Measurements from ENCODE around the gene GPATCH8.
"Not testable (repeated sequence)": the region's sequence is repeated elsewhere in the genome, so short reads cannot be mapped to it uniquely, and the experiment has no call there.

The GPATCH8 gene

DNA sequence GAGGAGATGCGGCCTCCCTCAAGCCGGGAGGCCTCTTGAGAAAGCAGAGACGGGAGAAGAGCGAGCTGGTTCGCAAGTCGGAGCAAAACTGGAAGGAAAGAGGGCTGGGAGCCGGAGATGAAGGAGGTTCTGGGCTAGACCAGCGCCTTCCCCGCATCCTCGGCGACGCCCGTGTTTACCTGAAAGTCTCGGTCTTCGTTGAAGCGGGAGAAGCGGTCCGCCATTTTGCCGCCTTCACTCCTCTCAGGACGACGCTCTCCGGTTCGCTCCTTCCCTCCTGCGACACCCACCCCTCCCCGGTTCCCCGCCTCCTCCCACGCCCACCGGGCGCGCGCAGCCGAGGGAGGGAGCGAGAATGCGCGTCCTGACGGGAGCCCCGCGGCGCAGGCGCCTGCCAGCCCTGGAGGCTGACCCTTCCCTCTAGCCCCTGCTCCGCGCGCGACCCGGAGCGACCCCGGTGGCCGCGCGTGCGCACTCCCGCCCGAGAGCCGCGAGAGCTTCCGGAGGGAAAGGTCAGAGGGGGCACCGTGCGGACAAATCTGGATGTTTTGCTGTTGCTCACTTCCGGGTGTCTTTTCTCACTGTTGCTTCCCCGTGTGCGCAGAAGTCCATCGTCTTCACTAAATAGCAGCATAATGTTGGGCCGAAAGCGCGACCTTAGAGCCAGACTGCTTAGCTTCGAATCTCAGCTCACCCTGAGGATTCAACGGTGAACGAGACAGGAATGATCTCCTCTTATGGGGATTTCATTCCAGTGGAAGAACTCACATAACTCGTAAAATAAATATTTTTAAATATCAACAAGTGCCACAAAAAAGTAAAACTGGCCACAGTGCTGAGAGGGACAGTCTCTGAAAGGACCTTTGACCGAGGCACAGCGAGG lies at the start of gene GPATCH8:
TSS of gene GPATCH8 (minus strand) at position 260 of the 883 bp plus-strand sequence. CDS start at position 224, 36 bp downstream.
- DNase-seq, result peak; percentile 79

DNA sequence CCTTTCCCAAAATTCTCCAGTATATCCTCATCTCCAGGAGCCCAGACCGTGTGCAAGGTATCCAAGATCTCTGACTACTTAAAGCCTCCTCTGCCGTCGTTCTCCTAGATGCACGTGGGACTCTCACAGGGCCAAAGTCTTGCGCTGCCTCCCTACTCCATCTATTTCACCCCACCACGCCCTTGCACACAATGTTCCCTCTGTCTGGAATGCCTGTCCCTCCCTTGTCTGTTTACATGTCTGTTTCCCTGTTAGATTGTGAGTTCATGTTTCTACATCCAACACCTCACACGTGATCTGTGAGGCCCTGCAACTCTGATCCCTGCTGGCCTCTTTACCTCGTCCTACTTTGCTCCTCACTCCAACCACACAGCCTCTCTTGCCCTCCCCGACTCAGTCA lies 49.2 kb upstream of the GPATCH8 start:
- no peak for DNase-seq

- no peak for DNase-seq
Observed at GRCh38 chr17:44549686-44550085, 46.5 kb upstream of the GPATCH8 start.

DNA sequence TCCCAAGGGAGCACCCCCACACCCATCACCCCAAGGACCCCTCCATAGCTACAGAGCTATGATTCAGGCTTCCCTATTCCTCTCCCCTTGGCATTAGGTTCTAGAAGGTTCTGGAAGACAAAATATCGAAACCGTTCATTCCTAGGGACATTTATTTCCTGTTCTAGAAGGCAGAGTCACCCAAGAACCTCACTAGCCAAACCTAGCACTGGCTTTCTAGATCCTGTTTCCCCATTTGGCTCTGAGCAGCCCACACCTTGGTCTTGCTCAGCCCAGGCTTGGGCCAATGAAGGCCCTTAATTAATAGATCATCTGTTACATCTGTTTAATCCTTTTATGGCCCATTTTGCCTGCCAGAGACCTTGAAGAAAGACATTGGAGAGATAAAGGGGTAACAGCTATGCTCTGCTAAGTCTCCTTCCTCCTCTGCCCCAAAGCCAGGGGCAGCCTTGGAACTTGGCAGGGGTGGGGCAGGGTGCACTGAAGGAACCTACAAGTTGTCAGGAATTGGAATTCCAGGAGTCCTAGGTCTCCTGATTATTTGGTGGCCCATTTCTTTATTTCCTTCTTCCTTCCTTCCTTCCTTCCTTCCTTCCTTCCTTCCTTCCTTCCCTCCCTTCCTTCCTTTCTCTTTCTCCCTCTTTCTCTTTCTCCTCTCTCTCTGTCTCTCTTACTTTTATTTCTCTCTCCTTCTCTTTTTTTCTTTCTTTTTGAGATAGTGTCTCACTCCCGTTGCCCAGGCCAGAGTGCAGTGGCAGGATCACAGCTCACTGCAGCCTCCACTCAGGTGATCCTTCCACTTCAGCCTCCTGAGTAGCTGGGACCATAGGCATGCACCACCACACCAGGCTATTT lies 45.4 kb upstream of the GPATCH8 start:
- DNase-seq, result no peak

GRCh38 chr17:44547625-44548267 lies 44.5 kb upstream of the GPATCH8 start:
- DNase-seq, result no peak

DNA sequence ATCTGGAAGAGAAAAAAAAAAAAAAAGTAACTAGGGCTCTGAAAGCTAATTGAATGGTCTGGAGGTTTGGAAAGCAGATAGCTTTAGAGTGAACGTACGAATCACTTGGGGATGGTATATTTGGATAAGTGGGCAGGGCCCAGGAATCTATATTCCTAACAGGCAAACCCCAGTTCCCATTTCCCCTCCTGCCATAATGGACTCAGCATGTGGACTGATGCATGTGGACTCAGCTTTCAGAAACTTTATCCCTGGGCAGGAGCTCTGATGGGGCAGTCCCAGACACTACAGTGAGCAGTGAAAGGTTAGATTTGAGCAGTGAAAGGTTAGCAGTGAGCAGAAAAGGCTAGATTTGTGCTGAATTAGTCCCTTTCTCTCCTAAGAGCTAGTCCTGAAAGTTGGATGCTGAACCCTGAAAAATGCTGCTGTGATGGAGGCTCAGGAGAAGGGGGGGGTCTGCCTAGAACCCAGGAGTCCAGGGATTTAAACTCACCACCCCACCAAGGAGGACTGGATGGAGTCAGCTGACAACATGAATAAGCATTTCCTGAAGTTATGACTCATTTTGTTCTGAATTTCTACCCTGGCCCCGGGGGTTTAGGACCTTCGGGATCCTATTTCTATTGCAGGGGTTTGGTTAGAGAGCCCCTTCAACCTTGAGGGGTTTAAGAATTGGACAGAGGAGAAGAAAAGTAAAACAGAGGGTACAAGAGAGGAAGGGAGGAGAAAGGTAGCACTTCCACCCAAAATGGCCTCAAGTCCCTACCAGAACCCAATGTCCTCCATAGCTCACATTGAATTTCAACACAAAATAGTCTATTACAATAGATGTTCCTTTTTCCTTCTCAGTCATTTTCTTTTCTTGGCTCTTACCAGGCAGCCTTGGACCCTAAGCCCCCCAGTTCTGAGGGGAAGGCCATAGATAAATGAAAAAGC lies 43.7 kb upstream of the GPATCH8 start:
- DNase-seq, result no peak

GRCh38 chr17:44543905-44544523 lies 40.8 kb upstream of the GPATCH8 start:
- DNase-seq, result no peak

DNA sequence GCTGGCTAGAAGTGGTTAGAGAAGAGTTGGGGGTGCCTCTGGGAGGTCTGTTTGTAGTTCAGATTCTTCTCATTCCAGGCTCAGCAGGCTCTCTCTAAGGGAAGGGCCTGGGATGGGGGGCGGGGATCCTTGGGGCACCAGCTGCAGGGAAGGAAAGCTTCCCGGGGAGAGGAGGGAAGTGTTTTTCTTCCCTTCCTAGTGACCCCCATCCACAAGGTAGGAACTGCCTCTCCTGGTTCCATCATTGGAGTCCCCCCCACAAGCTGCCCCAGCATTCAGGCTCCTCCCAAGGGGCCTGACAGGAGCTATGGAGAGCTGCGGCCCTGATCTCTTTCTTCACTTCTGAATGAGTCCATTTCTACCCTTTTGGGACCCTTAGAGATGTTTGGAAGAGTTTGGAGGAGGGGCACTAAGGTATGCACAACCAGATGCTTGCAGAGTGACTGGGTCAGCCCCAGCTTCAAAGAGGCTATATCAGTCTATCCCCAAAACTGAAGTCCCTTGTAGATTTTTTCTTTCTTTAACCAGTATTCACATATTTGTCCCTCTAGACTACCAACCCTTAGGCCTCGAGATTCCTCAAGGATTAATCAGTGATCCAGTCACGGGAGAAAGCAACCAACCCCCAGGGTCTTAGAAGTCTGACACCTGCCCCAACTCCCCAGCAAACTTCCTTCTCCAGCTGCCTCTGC lies 40.2 kb upstream of the GPATCH8 start:
- DNase-seq, result no peak

DNA sequence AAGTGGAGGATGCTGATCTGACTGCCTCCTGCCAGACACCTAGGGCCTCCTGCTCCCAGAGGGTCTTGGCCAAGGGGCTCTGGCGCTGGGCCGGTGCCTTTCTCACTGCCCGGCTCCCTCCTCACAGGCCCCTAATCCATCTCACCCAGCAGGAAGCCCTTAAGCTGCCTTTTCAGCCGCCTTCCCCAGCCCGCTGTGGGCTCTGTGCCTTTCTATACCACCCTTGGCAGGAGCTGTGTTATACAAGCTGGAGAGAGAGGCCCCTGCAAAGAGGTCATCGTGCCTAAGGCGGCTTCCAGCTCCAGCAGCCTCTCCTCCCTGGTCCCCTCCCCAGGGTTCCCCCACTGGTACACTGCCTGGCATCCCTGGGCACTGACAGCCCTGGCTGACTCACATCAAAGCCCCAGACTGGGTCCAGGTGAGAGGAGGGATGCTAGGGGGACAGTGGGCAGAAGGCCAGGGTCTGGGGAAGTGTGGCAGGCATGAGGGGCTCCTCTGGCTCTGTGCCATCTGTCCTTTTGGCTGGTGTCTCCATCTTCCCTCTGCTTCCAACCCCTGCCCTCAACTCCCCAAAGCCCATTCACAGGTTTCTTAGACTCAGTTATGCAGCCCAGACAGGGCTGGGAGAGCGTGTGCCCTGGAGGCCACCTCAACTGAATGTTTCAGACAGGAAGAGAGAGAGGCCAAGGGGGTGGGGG lies 38.8 kb upstream of the GPATCH8 start:
- no peak for DNase-seq

DNA sequence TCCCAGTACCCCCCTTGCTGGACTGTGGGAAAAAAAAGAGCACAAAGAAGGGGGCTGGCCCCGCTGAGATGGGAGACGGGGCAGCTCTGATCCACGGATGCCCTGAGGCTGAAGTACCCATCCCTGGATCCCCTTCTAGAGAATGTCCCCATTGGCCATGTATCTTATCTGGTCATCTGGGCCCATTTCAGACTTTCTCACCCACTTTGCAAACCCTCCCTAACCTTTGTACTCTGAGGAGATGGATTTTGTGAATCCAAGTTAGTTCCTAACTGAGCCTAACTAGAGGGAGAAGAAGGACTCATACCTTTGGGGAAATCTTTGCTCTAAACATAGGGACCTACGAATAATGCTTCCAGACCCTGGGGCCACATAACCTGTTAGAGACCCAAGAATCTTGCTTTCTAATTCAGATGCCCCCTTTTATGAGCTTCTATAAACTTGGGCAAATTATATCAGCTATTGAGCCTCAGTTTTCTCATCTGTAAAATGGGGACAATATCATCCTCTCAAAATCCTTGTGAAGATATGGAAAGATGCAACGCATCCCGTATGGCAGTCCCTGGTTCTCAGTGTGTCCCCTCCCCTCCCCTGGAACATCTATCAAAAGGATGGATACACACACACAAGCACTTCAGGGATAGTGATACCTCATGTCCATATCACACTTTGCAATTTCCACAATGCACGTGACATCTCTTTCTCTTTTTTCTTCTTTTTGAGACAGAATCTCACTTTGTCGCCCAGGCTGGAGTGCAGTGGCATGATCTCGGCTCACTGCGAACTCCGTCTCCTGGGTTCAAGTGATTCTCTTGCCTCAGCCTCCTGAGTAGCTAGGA lies 37.3 kb upstream of the GPATCH8 start:
- DNase-seq, result no peak

- DNase-seq, result no peak
Observed at GRCh38 chr17:44539673-44540072, 36.5 kb upstream of the GPATCH8 start.

GRCh38 chr17:44537922-44538321 lies 34.7 kb upstream of the GPATCH8 start:
- DNase-seq, result not testable (repeated sequence)

- no peak for DNase-seq
Observed at GRCh38 chr17:44536090-44536953, 33.1 kb upstream of the GPATCH8 start.

- DNase-seq, result peak; percentile 74
Observed at GRCh38 chr17:44533533-44534246, 30.5 kb upstream of the GPATCH8 start.

GRCh38 chr17:44530896-44531418 lies 27.8 kb upstream of the GPATCH8 start:
- DNase-seq, result no peak

DNA sequence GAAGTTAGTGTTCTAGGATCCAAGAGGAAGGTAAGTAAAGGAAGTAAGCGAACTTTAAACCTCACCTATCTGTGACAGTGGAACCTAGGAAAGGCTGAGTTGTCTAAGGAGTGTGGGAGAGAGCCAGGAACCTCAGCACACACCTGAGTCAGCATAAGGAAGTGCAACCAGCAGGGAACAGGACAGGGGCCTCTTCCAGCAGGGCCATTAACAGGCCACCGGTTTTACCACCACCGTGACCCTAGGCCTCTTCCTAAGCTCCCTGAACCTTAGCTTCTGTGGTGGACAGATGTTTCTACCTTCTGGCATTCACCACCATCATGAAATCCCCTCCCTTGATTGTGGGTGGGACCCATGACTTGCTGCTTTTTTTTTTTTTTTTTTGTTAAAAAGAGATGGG lies 26.7 kb upstream of the GPATCH8 start:
- no peak for DNase-seq

GRCh38 chr17:44527954-44528353 lies 24.7 kb upstream of the GPATCH8 start:
- DNase-seq, result no peak
